Fibroblast of the aortic adventitia (primary cell): ENCODE measurements around the gene TULP3. TPM values are rescaled to one million over a fixed set of nuclear protein-coding genes. Genes with fewer than 3 reads are reported as not detected.

Source experiments
- DNase-seq: peaks from one replicate; pipeline ENCODE4 v3.0.0-alpha.2; 2010; ENCODE audit warnings: low read depth
- H3K4me3 ChIP-seq: 2 replicates; pipeline ENCODE4 v1.5.1; 2011; ENCODE audit warnings: low read depth, mild to moderate bottlenecking, control low read depth, low read length, moderate library complexity
- CTCF ChIP-seq: IDR thresholded peaks from 2 replicates; pipeline ENCODE4 v1.5.1; 2011; ENCODE audit warnings: mild to moderate bottlenecking, low read length, control low read depth, inconsistent platforms; ENCODE audit not compliant: insufficient read depth
- total RNA-seq: library from RNA; depleted of rRNA; stranded (reverse); fragments of >200 nt; gene quantifications from 2 replicates; pipeline ENCODE4 v1.2.3, GENCODE V29; 2012; ENCODE audit warnings: low replicate concordance

The TULP3 gene
- total RNA-seq, 1 donor: 56.6 TPM

- H3K4me3 ChIP-seq: peak overlapping the region; percentile 94
- peak; percentile 76 for DNase-seq
- TF ChIP-seq CTCF: no peak
These were observed 756 bp downstream of the TULP3 start for GRCh38 chr12:2891240-2892053.

- DNase-seq: peak; percentile 55
- TF ChIP-seq CTCF: no peak
These were observed 1.6 kb downstream of the TULP3 start for GRCh38 chr12:2892246-2892645.

GRCh38 chr12:2893007-2893406, 2.3 kb downstream of the TULP3 start:
- DNase-seq: peak; percentile 95
- peak overlapping the region; percentile 31 for H3K4me3 ChIP-seq
- TF ChIP-seq CTCF: no peak

More at GRCh38 chr12:2892246-2892645, 1.6 kb downstream of the TULP3 start:
- peak overlapping the region; percentile 94 for H3K4me3 ChIP-seq

GRCh38 chr12:2895051-2895451, 4.4 kb downstream of the TULP3 start:
- H3K4me3 ChIP-seq: no peak overlapping the region
- no peak for TF ChIP-seq CTCF
- DNase-seq: peak; percentile 48

GRCh38 chr12:2895511-2895910, 4.8 kb downstream of the TULP3 start:
- peak; percentile 12 for DNase-seq
- TF ChIP-seq CTCF: no peak
- no peak overlapping the region for H3K4me3 ChIP-seq

- no peak overlapping the region for H3K4me3 ChIP-seq
- TF ChIP-seq CTCF: no peak
- no peak for DNase-seq
These were observed 6.7 kb downstream of the TULP3 start for GRCh38 chr12:2897418-2897817.
